ENCODE results near the gene CXorf38.

Gene CXorf38

GRCh38 chrX:40651620-40652223 is 4.4 kb upstream of the CXorf38 start:
- DNase-seq = peak; percentile 73
- Mint-ChIP-seq H3K9me3 (no peaks in the 10 kb centered on the region), H3K27me3 (no peaks in the 10 kb centered on the region), H3K4me1 (ENCODE audit: low read depth) (peaks cover 13% of the 10 kb centered on the region), H3K4me3 (no peak overlapping the region), H3K27ac (no peak overlapping the region), H3K36me3 (ENCODE audit: low read depth) (peaks cover 38% of the 10 kb centered on the region)

- Mint-ChIP-seq H3K36me3 (ENCODE audit: low read depth) (peaks cover 44% of the 10 kb centered on the region), H3K4me1 (ENCODE audit: low read depth) (peaks cover 50% of the 10 kb centered on the region), H3K27ac (peak overlapping the region; percentile 95), H3K27me3 (peaks cover 5% of the 10 kb centered on the region), H3K4me3 (peak overlapping the region; percentile 94), H3K9me3 (no peaks in the 10 kb centered on the region)
- DNase-seq = no peak
Measured at GRCh38 chrX:40646489-40647306, 663 bp downstream of the CXorf38 start.

GRCh38 chrX:40644821-40645358 is 2.5 kb downstream of the CXorf38 start:
- H3K9me3 Mint-ChIP-seq = no peaks in the 10 kb centered on the region
- H3K4me3 Mint-ChIP-seq = peak overlapping the region; percentile 80
- peak overlapping the region; percentile 95 for H3K27ac Mint-ChIP-seq
- peaks cover 53% of the 10 kb centered on the region for H3K4me1 Mint-ChIP-seq (ENCODE audit: low read depth)
- H3K36me3 Mint-ChIP-seq (ENCODE audit: low read depth) = peaks cover 50% of the 10 kb centered on the region
- peak; percentile 65 for DNase-seq
- H3K27me3 Mint-ChIP-seq = peaks cover 5% of the 10 kb centered on the region

GRCh38 chrX:40644176-40644575 is 3.2 kb downstream of the CXorf38 start:
- H3K36me3 Mint-ChIP-seq (ENCODE audit: low read depth) = peaks cover 57% of the 10 kb centered on the region
- DNase-seq = no peak

GRCh38 chrX:40637687-40638086 is 9.7 kb downstream of the CXorf38 start:
- H3K9me3 Mint-ChIP-seq = no peaks in the 10 kb centered on the region
- DNase-seq = no peak
- peaks cover 5% of the 10 kb centered on the region for H3K27me3 Mint-ChIP-seq
- H3K27ac Mint-ChIP-seq = no peak overlapping the region
- H3K4me1 Mint-ChIP-seq (ENCODE audit: low read depth) = peaks cover 39% of the 10 kb centered on the region
- H3K36me3 Mint-ChIP-seq (ENCODE audit: low read depth) = peaks cover 94% of the 10 kb centered on the region
- no peak overlapping the region for H3K4me3 Mint-ChIP-seq

More at GRCh38 chrX:40644176-40644575, 3.2 kb downstream of the CXorf38 start:
- Mint-ChIP-seq H3K27ac (peak overlapping the region; percentile 87), H3K27me3 (peaks cover 5% of the 10 kb centered on the region), H3K4me3 (peak overlapping the region; percentile 57), H3K9me3 (no peaks in the 10 kb centered on the region), H3K4me1 (ENCODE audit: low read depth) (peaks cover 58% of the 10 kb centered on the region)

- Mint-ChIP-seq H3K36me3 (ENCODE audit: low read depth) (peaks cover 95% of the 10 kb centered on the region), H3K27me3 (no peaks in the 10 kb centered on the region), H3K9me3 (no peaks in the 10 kb centered on the region), H3K4me1 (ENCODE audit: low read depth) (peaks cover 14% of the 10 kb centered on the region), H3K27ac (peak overlapping the region; percentile 57), H3K4me3 (no peak overlapping the region)
- no peak for DNase-seq
Measured at GRCh38 chrX:40632199-40632598, 15.2 kb downstream of the CXorf38 start.

- no peak overlapping the region for H3K4me3 Mint-ChIP-seq
- H3K4me1 Mint-ChIP-seq (ENCODE audit: low read depth) = peaks cover 4% of the 10 kb centered on the region
- no peaks in the 10 kb centered on the region for H3K27me3 Mint-ChIP-seq
- H3K36me3 Mint-ChIP-seq (ENCODE audit: low read depth) = peaks cover 75% of the 10 kb centered on the region
- peaks cover 3% of the 10 kb centered on the region for H3K9me3 Mint-ChIP-seq
- H3K27ac Mint-ChIP-seq = no peak overlapping the region
- no peak for DNase-seq
Measured at GRCh38 chrX:40628506-40628905, 18.9 kb downstream of the CXorf38 start.

GRCh38 chrX:40625294-40625693 is 22.1 kb downstream of the CXorf38 start:
- no peak overlapping the region for H3K27ac Mint-ChIP-seq
- H3K4me1 Mint-ChIP-seq (ENCODE audit: low read depth) = no peaks in the 10 kb centered on the region
- H3K9me3 Mint-ChIP-seq = peaks cover 3% of the 10 kb centered on the region
- peaks cover 45% of the 10 kb centered on the region for H3K36me3 Mint-ChIP-seq (ENCODE audit: low read depth)
- H3K4me3 Mint-ChIP-seq = no peak overlapping the region
- DNase-seq = no peak
- peaks cover 6% of the 10 kb centered on the region for H3K27me3 Mint-ChIP-seq

- H3K9me3 Mint-ChIP-seq = peaks cover 3% of the 10 kb centered on the region
- peaks cover 31% of the 10 kb centered on the region for H3K36me3 Mint-ChIP-seq (ENCODE audit: low read depth)
- no peaks in the 10 kb centered on the region for H3K4me1 Mint-ChIP-seq (ENCODE audit: low read depth)
- DNase-seq = no peak
- H3K4me3 Mint-ChIP-seq = no peak overlapping the region
- peaks cover 9% of the 10 kb centered on the region for H3K27me3 Mint-ChIP-seq
- H3K27ac Mint-ChIP-seq = no peak overlapping the region
Measured at GRCh38 chrX:40623665-40624064, 23.7 kb downstream of the CXorf38 start.

- H3K9me3 Mint-ChIP-seq = peaks cover 3% of the 10 kb centered on the region
- H3K27me3 Mint-ChIP-seq = peaks cover 9% of the 10 kb centered on the region
- no peak within 1 kb of the TSS for H3K27ac Mint-ChIP-seq
Measured at GRCh38 chrX:40623139-40623536, 24.2 kb downstream of the CXorf38 start, which contains the start of gene MPC1L. MPC1L (plus strand) TSS chrX:40623428; CDS start chrX:40623566, 138 bp downstream.

GRCh38 chrX:40622479-40623138 is 24.8 kb downstream of the CXorf38 start:
- no peak for DNase-seq
- H3K36me3 Mint-ChIP-seq (ENCODE audit: low read depth) = peaks cover 21% of the 10 kb centered on the region
- H3K27ac Mint-ChIP-seq = no peak overlapping the region
- H3K4me1 Mint-ChIP-seq (ENCODE audit: low read depth) = no peaks in the 10 kb centered on the region
- H3K4me3 Mint-ChIP-seq = no peak overlapping the region
- peaks cover 3% of the 10 kb centered on the region for H3K9me3 Mint-ChIP-seq
- peaks cover 9% of the 10 kb centered on the region for H3K27me3 Mint-ChIP-seq

More at GRCh38 chrX:40623139-40623536, 24.2 kb downstream of the CXorf38 start, which contains the start of gene MPC1L:
- no peak for DNase-seq
- peaks cover 26% of the 10 kb centered on the region for H3K36me3 Mint-ChIP-seq (ENCODE audit: low read depth)
- H3K4me1 Mint-ChIP-seq (ENCODE audit: low read depth) = no peaks in the 10 kb centered on the region
- H3K4me3 Mint-ChIP-seq = no peak within 1 kb of the TSS

- Mint-ChIP-seq H3K36me3 (ENCODE audit: low read depth) (no peaks in the 10 kb centered on the region), H3K27ac (no peak overlapping the region), H3K4me1 (ENCODE audit: low read depth) (no peaks in the 10 kb centered on the region), H3K9me3 (no peaks in the 10 kb centered on the region), H3K27me3 (peaks cover 12% of the 10 kb centered on the region), H3K4me3 (no peak overlapping the region)
- DNase-seq = no peak
Measured at GRCh38 chrX:40617566-40617965, 29.8 kb downstream of the CXorf38 start.

GRCh38 chrX:40615976-40616375 is 31.4 kb downstream of the CXorf38 start:
- no peak overlapping the region for H3K27ac Mint-ChIP-seq
- no peaks in the 10 kb centered on the region for H3K9me3 Mint-ChIP-seq
- no peak overlapping the region for H3K4me3 Mint-ChIP-seq
- peaks cover 9% of the 10 kb centered on the region for H3K27me3 Mint-ChIP-seq
- H3K4me1 Mint-ChIP-seq (ENCODE audit: low read depth) = no peaks in the 10 kb centered on the region
- no peaks in the 10 kb centered on the region for H3K36me3 Mint-ChIP-seq (ENCODE audit: low read depth)
- DNase-seq = no peak

GRCh38 chrX:40612511-40612910 is 34.9 kb downstream of the CXorf38 start:
- H3K9me3 Mint-ChIP-seq = no peaks in the 10 kb centered on the region
- H3K27ac Mint-ChIP-seq = no peak overlapping the region

More at GRCh38 chrX:40612511-40612910, 34.9 kb downstream of the CXorf38 start:
- H3K27me3 Mint-ChIP-seq = peaks cover 16% of the 10 kb centered on the region
- no peak overlapping the region for H3K4me3 Mint-ChIP-seq
- no peaks in the 10 kb centered on the region for H3K36me3 Mint-ChIP-seq (ENCODE audit: low read depth)
- no peak for DNase-seq
- H3K4me1 Mint-ChIP-seq (ENCODE audit: low read depth) = no peaks in the 10 kb centered on the region
